Psoas muscle (tissue), 8 donors: ENCODE data around the gene CMPK1. TPM values are rescaled to one million over a fixed set of nuclear protein-coding genes. Genes with fewer than 3 reads are reported as not detected.

ENCODE experiments used
- ATAC-seq, 4 donors: fragments of 200-7000 bp; cut with Tn5 transposase; one replicate each; pipeline ENCODE4 v1.9.1; 2020; ENCODE audit warnings: moderate library complexity in 3 of 4, mild to moderate bottlenecking in 2 of 4
- DNase-seq, 2 donors: peaks; one replicate each; pipeline ENCODE4 v3.0.0-alpha.2; 2020
- H3K27ac ChIP-seq: fragments of 200-600 bp; one replicate; pipeline ENCODE4 v1.8.0; 2022
- H3K27me3 ChIP-seq, 3 donors: fragments of 200-600 bp in 1 of 3; one replicate each; pipeline versions ENCODE4 v1.6.1 to v1.8.0; 2013 to 2022; ENCODE audit warnings: low read length in 2 of 3, mild to moderate bottlenecking in 2 of 3, moderate library complexity in 1 of 3; ENCODE audit not compliant: insufficient read depth in 3 of 3
- H3K36me3 ChIP-seq, 2 donors: fragments of 200-600 bp in 1 of 2; one replicate each; pipeline versions ENCODE4 v1.6.1 to v1.8.0; 2013 to 2022; ENCODE audit warnings: low read depth in 1 of 2, mild to moderate bottlenecking in 1 of 2, moderate library complexity in 1 of 2; ENCODE audit not compliant: insufficient read depth in 1 of 2
- H3K4me1 ChIP-seq: fragments of 200-600 bp; one replicate; pipeline ENCODE4 v1.8.0; 2022
- H3K4me3 ChIP-seq: fragments of 200-600 bp; one replicate; pipeline ENCODE4 v1.8.0; 2022; ENCODE audit warnings: mild to moderate bottlenecking
- H3K9me3 ChIP-seq: fragments of 200-600 bp; one replicate; pipeline ENCODE4 v1.8.0; 2022
- CTCF ChIP-seq: fragments of 200-600 bp; IDR thresholded peaks from one replicate; pipeline ENCODE4 v1.8.0; 2022; ENCODE audit warnings: antibody characterized with exemption
- WGBS, 3 donors: extraction: QIAGEN DNeasy Blood & Tissue Kit; methylation state at CpG; one replicate each; pipeline versions ENCODE4 v1.1.6 to v1.1.7; 2013; 5-methylcytosine and 5-hydroxymethylcytosine counted together
- intact Hi-C, 2 donors: fragments of 100-400 bp; cut with DNase I; formaldehyde crosslinking; loops; one replicate each; pipeline versions ENCODE4 v1.11.0 to v1.14.2; 2022
- polyA plus RNA-seq, 3 donors: library from polyadenylated mRNA; stranded (reverse); fragments of 200-250 nt; gene quantifications; one replicate each; pipeline ENCODE4 v1.2.3, GENCODE V29; 2013
- total RNA-seq, 4 donors: library from RNA; stranded (reverse); fragmentation: NEBNext Ultra II Directional in 2 of 4; extraction: Animal tissue kit (Norgen Biotek cat#: 25700) in 2 of 4; gene quantifications; one replicate each; pipeline versions ENCODE4 v1.2.1 to v1.2.4, GENCODE V29; 2021 to 2023
- donor health status: healthy with polysubstance abuse.
- donor health status: DM: no; HTN: no; CAD: no; lungs with moderate emphysema.
- donor health status: Bipolar disorder and iron deficiency.
- donor health status: healthy.
- donor health status: DM: yes; HTN: yes; CAD: no.
- donor health status: DM: no; HTN: no; CAD: no.
- donor health status: DM: no; HTN: no; CAD: no.
- donor health status: DM: yes; HTN: yes; CAD: no.

CMPK1 gene
- total and polyA plus RNA-seq, 7 donors: 37.8 to 114 (median 65.3) TPM

GRCh38 chr1:47367651-47368050 is 34.1 kb downstream of the CMPK1 start:
- H3K4me3 ChIP-seq: no peak overlapping the region
- H3K27me3 ChIP-seq: peaks cover 0 to 3% (median 0%) of the 10 kb centered on the region in 3 donors
- no peaks in the 10 kb centered on the region for H3K4me1 ChIP-seq
- WGBS, 3 donors: 84 to 95% (median 94%) methylated on average over 7 of the region's 7 CpGs
- DNase-seq (no peak), ATAC-seq (no peak)
- intact Hi-C loops: no loop called here
- TF ChIP-seq CTCF: no peak
- H3K36me3 ChIP-seq: peaks cover 3 to 46% of the 10 kb centered on the region in 2 donors
- H3K9me3 ChIP-seq: no peaks in the 10 kb centered on the region
- H3K27ac ChIP-seq: no peak overlapping the region

GRCh38 chr1:47371016-47371517 is 37.5 kb downstream of the CMPK1 start:
- Histone ChIP-seq H3K9me3 (no peaks in the 10 kb centered on the region), H3K4me3 (no peak overlapping the region), H3K27ac (no peak overlapping the region), H3K27me3 (peaks cover 0 to 3% (median 0%) of the 10 kb centered on the region in 3 donors), H3K4me1 (no peaks in the 10 kb centered on the region), H3K36me3 (peaks cover 3 to 80% of the 10 kb centered on the region in 2 donors)
- no peak for TF ChIP-seq CTCF
- intact Hi-C loops: no loop called here
- DNase-seq: no peak
- ATAC-seq: no peak

- Histone ChIP-seq H3K4me3 (no peak overlapping the region), H3K27me3 (no peaks in the 10 kb centered on the region), H3K4me1 (no peaks in the 10 kb centered on the region), H3K27ac (no peak overlapping the region), H3K36me3 (peaks cover 0 to 99% of the 10 kb centered on the region in 2 donors), H3K9me3 (no peaks in the 10 kb centered on the region)
- 90 to 94% (median 91%) methylated on average over 1 of the region's 1 CpG for WGBS, 3 donors
- no peak for DNase-seq
- intact Hi-C loops: no loop called here
- TF ChIP-seq CTCF: no peak
- no peak for ATAC-seq
Measured at GRCh38 chr1:47374501-47374900, 40.9 kb downstream of the CMPK1 start.

GRCh38 chr1:47378147-47378546 is 44.6 kb downstream of the CMPK1 start:
- TF ChIP-seq CTCF: no peak
- ATAC-seq (no peak), DNase-seq (no peak)
- H3K4me3 ChIP-seq: no peak overlapping the region
- H3K36me3 ChIP-seq: peaks cover 0 to 94% of the 10 kb centered on the region in 2 donors
- H3K27me3 ChIP-seq: no peaks in the 10 kb centered on the region
- no peaks in the 10 kb centered on the region for H3K4me1 ChIP-seq
- H3K27ac ChIP-seq: no peak overlapping the region
- intact Hi-C loops: no loop called here
- WGBS, 3 donors: 89 to 94% (median 91%) methylated on average over 1 of the region's 1 CpG
- no peaks in the 10 kb centered on the region for H3K9me3 ChIP-seq

GRCh38 chr1:47380699-47381098 is 47.1 kb downstream of the CMPK1 start:
- 97 to 99% (median 99%) methylated on average over 5 of the region's 5 CpGs for WGBS, 3 donors
- intact Hi-C loops: no loop called here

More at GRCh38 chr1:47380699-47381098, 47.1 kb downstream of the CMPK1 start:
- no peak for DNase-seq
- no peak for ATAC-seq
- no peak for TF ChIP-seq CTCF
- H3K36me3 ChIP-seq: peaks cover 0 to 71% of the 10 kb centered on the region in 2 donors
- no peaks in the 10 kb centered on the region for H3K27me3 ChIP-seq
- no peaks in the 10 kb centered on the region for H3K9me3 ChIP-seq
- no peak overlapping the region for H3K4me3 ChIP-seq
- H3K4me1 ChIP-seq: no peaks in the 10 kb centered on the region
- no peak overlapping the region for H3K27ac ChIP-seq
